Measurements from ENCODE around the gene ARHGAP25.
A peak's percentile ranks its signal among the peaks of the same experiment; 100 is the strongest.
"Not testable (repeated sequence)": the region's sequence is repeated elsewhere in the genome, so short reads cannot be mapped to it uniquely, and the experiment has no call there.

The ARHGAP25 gene

GRCh38 chr2:68796295-68796905 is 61.8 kb downstream of the ARHGAP25 start:
- no peak for DNase-seq (ENCODE audit: low read depth in 2 of 2)

- no peak for DNase-seq (ENCODE audit: low read depth in 2 of 2)
Observed at GRCh38 chr2:68798569-68798968, 64.0 kb downstream of the ARHGAP25 start.

GRCh38 chr2:68799140-68800026 is 64.8 kb downstream of the ARHGAP25 start:
- DNase-seq (ENCODE audit: low read depth in 2 of 2) = no peak

GRCh38 chr2:68800027-68800401 is 65.4 kb downstream of the ARHGAP25 start:
- DNase-seq (ENCODE audit: low read depth in 2 of 2) = no peak

- no peak for DNase-seq (ENCODE audit: low read depth in 2 of 2)
Observed at GRCh38 chr2:68800517-68800916, 65.9 kb downstream of the ARHGAP25 start.

GRCh38 chr2:68802161-68802560 is 67.5 kb downstream of the ARHGAP25 start:
- not testable (repeated sequence) for DNase-seq (ENCODE audit: low read depth in 2 of 2)

- no peak for DNase-seq (ENCODE audit: low read depth in 2 of 2)
Observed at GRCh38 chr2:68805025-68805424, 70.4 kb downstream of the ARHGAP25 start.

GRCh38 chr2:68806511-68807109 is 72.0 kb downstream of the ARHGAP25 start:
- DNase-seq (ENCODE audit: low read depth in 2 of 2) = no peak

- no peak for DNase-seq (ENCODE audit: low read depth in 2 of 2)
Observed at GRCh38 chr2:68807821-68808266, 73.2 kb downstream of the ARHGAP25 start.

- DNase-seq (ENCODE audit: low read depth in 2 of 2) = no peak
Observed at GRCh38 chr2:68809324-68810240, 75.0 kb downstream of the ARHGAP25 start.

GRCh38 chr2:68811364-68811763 is 76.8 kb downstream of the ARHGAP25 start:
- DNase-seq (ENCODE audit: low read depth in 2 of 2) = no peak

- no peak for DNase-seq (ENCODE audit: low read depth in 2 of 2)
Observed at GRCh38 chr2:68812251-68812650, 77.6 kb downstream of the ARHGAP25 start.

GRCh38 chr2:68813596-68813995 is 79.0 kb downstream of the ARHGAP25 start:
- DNase-seq (ENCODE audit: low read depth in 2 of 2) = no peak

GRCh38 chr2:68817306-68817705 is 82.7 kb downstream of the ARHGAP25 start:
- no peak for DNase-seq (ENCODE audit: low read depth in 2 of 2)

GRCh38 chr2:68819556-68819955 is 84.9 kb downstream of the ARHGAP25 start:
- DNase-seq (ENCODE audit: low read depth in 2 of 2) = no peak

- no peak for DNase-seq (ENCODE audit: low read depth in 2 of 2)
Observed at GRCh38 chr2:68822207-68822872, 87.7 kb downstream of the ARHGAP25 start.

- no peak for DNase-seq (ENCODE audit: low read depth in 2 of 2)
Observed at GRCh38 chr2:68824831-68825230, 90.2 kb downstream of the ARHGAP25 start.

GRCh38 chr2:68825866-68826265 is 91.3 kb downstream of the ARHGAP25 start:
- no peak for DNase-seq (ENCODE audit: low read depth in 2 of 2)

- no peak for DNase-seq (ENCODE audit: low read depth in 2 of 2)
Observed at GRCh38 chr2:68827666-68828065, 93.1 kb downstream of the ARHGAP25 start.

- DNase-seq (ENCODE audit: low read depth in 2 of 2) = peak; percentile 41 to 44
Observed at GRCh38 chr2:68828887-68829708, 94.5 kb downstream of the ARHGAP25 start.
